MCF 10A (cell line): Measurements from ENCODE around the gene CBX4. TPM values are rescaled to one million over a fixed set of nuclear protein-coding genes. Genes with fewer than 3 reads are reported as not detected.

ENCODE experiments used
- BruUV-seq: library from RNA; stranded (reverse); fragments of 400-500 nt; replicated peaks from 2 replicates; lab custom pipeline; 2021; lab: Mats Ljungman, UMichigan
- CTCF ChIA-PET: fragments of 300-600 bp; sonication (Branson Sonifier 250); formaldehyde crosslinking; extraction: SDS; loops from one replicate; lab custom pipeline; 2021; ENCODE audit warnings: antibody characterized with exemption, inconsistent platforms; lab: Yijun Ruan, JAX
- POLR2A ChIA-PET: fragments of 300-600, 350-650 bp; sonication (Branson Sonifier 250); formaldehyde crosslinking; extraction: SDS; loops from one replicate; lab custom pipeline; 2020; ENCODE audit warnings: antibody characterized with exemption, inconsistent platforms; lab: Yijun Ruan, JAX
- DNase-seq: peaks from one replicate; pipeline ENCODE4 v3.0.0-alpha.2; 2018; ENCODE audit not compliant: unreplicated experiment
- H3K27ac Mint-ChIP-seq: one replicate; pipeline ENCODE4 v1.8.0; 2022; ENCODE audit warnings: mild to moderate bottlenecking, low read depth, mixed read lengths; ENCODE audit not compliant: unreplicated experiment
- H3K27me3 Mint-ChIP-seq: one replicate; pipeline ENCODE4 v1.8.0; 2022; ENCODE audit warnings: mixed read lengths; ENCODE audit not compliant: insufficient read depth, unreplicated experiment
- H3K36me3 Mint-ChIP-seq: one replicate; pipeline ENCODE4 v1.8.0; 2022; ENCODE audit warnings: mild to moderate bottlenecking, moderate library complexity, mixed read lengths; ENCODE audit not compliant: insufficient read depth, unreplicated experiment
- H3K4me1 Mint-ChIP-seq: one replicate; pipeline ENCODE4 v1.8.0; 2022; ENCODE audit warnings: mixed read lengths; ENCODE audit not compliant: insufficient read depth, unreplicated experiment
- H3K4me3 Mint-ChIP-seq: one replicate; pipeline ENCODE4 v1.8.0; 2022; ENCODE audit warnings: mild to moderate bottlenecking, moderate library complexity, mixed read lengths; ENCODE audit not compliant: unreplicated experiment
- H3K9me3 Mint-ChIP-seq: one replicate; pipeline ENCODE4 v1.8.0; 2022; ENCODE audit warnings: mixed read lengths; ENCODE audit not compliant: unreplicated experiment
- CTCF ChIP-seq: fragments of 200-600 bp; IDR thresholded peaks from one replicate; pipeline ENCODE4 v1.8.0; 2022; ENCODE audit warnings: antibody characterized with exemption, mild to moderate bottlenecking; ENCODE audit not compliant: unreplicated experiment
- intact Hi-C: fragments of 100-400 bp; cut with micrococcal nuclease; formaldehyde crosslinking; loops from 2 replicates; pipeline ENCODE4 v1.14.1; 2022
- total RNA-seq: library from RNA; stranded (reverse); gene quantifications from 2 replicates; pipeline ENCODE4 v1.2.3, GENCODE V29; 2022

Gene CBX4
- total RNA-seq, 1 experiment from 2014 or later = 89.7 TPM

GRCh38 chr17:79874329-79874981 is 35.2 kb upstream of the CBX4 start:
- no peaks in the 10 kb centered on the region for H3K36me3 Mint-ChIP-seq
- intact Hi-C loops = no loop called here
- H3K27me3 Mint-ChIP-seq = no peaks in the 10 kb centered on the region
- POLR2A ChIA-PET = no interaction called here
- no peaks in the 10 kb centered on the region for H3K4me1 Mint-ChIP-seq
- BruUV-seq = no TSS peak
- CTCF ChIA-PET = interaction anchor here (0.6 to 1.6 kb wide), 5 partner anchors 10 to 262 kb away, joined by 3 to 6 read pairs (median 3); no protein-coding TSS in a partner anchor
- H3K9me3 Mint-ChIP-seq = peaks cover 6% of the 10 kb centered on the region
- peak; percentile 34 for TF ChIP-seq CTCF
- peak; percentile 58 for DNase-seq
- H3K4me3 Mint-ChIP-seq = no peak overlapping the region
- H3K27ac Mint-ChIP-seq = no peak overlapping the region

- BruUV-seq = no TSS peak
- no peak overlapping the region for H3K4me3 Mint-ChIP-seq
- ChIA-PET POLR2A (interaction anchor here (0.6 to 1.0 kb wide), 2 partner anchors 37 to 1281 kb away, joined by 3 to 4 read pairs; no protein-coding TSS in a partner anchor), CTCF (interaction anchor here (0.6 to 1.5 kb wide), 3 partner anchors 22 to 134 kb away, joined by 3 to 4 read pairs (median 3); no protein-coding TSS in a partner anchor)
- H3K27me3 Mint-ChIP-seq = no peaks in the 10 kb centered on the region
- no peaks in the 10 kb centered on the region for H3K4me1 Mint-ChIP-seq
- intact Hi-C loops = no loop called here
- no peak overlapping the region for H3K27ac Mint-ChIP-seq
- peaks cover 6% of the 10 kb centered on the region for H3K9me3 Mint-ChIP-seq
- DNase-seq = no peak
- no peak for TF ChIP-seq CTCF
- no peaks in the 10 kb centered on the region for H3K36me3 Mint-ChIP-seq
Measured at GRCh38 chr17:79873583-79873982, 34.3 kb upstream of the CBX4 start.

- Mint-ChIP-seq H3K9me3 (peaks cover 6% of the 10 kb centered on the region), H3K27ac (no peak overlapping the region), H3K36me3 (no peaks in the 10 kb centered on the region), H3K4me3 (no peak overlapping the region), H3K27me3 (no peaks in the 10 kb centered on the region), H3K4me1 (no peaks in the 10 kb centered on the region)
- no peak for DNase-seq
- BruUV-seq = no TSS peak
- intact Hi-C loops = no loop called here
- TF ChIP-seq CTCF = no peak
- ChIA-PET POLR2A (interaction anchor here (1.0 kb wide), 1 partner anchor 36 kb away, joined by 3 read pairs; no protein-coding TSS in a partner anchor), CTCF (interaction anchor here (0.6 to 1.5 kb wide), 3 partner anchors 23 to 128 kb away, joined by 3 read pairs; no protein-coding TSS in a partner anchor)
Measured at GRCh38 chr17:79872762-79873161, 33.5 kb upstream of the CBX4 start.

GRCh38 chr17:79871131-79871530 is 31.9 kb upstream of the CBX4 start:
- H3K4me3 Mint-ChIP-seq = no peak overlapping the region
- no peaks in the 10 kb centered on the region for H3K36me3 Mint-ChIP-seq
- no TSS peak for BruUV-seq
- no peaks in the 10 kb centered on the region for H3K27me3 Mint-ChIP-seq
- no peaks in the 10 kb centered on the region for H3K4me1 Mint-ChIP-seq
- intact Hi-C loops = no loop called here
- CTCF ChIA-PET = no interaction called here
- TF ChIP-seq CTCF = no peak
- no peak for DNase-seq
- POLR2A ChIA-PET = no interaction called here
- peaks cover 2% of the 10 kb centered on the region for H3K9me3 Mint-ChIP-seq
- H3K27ac Mint-ChIP-seq = no peak overlapping the region
